ENCODE results near the gene PINLYP. TPM values are rescaled to one million over a fixed set of nuclear protein-coding genes. Genes with fewer than 3 reads are reported as not detected.
A peak's percentile ranks its signal among the peaks of the same experiment; 100 is the strongest.

Gene PINLYP
- total RNA-seq, 1 donor = 0.72 TPM

DNA sequence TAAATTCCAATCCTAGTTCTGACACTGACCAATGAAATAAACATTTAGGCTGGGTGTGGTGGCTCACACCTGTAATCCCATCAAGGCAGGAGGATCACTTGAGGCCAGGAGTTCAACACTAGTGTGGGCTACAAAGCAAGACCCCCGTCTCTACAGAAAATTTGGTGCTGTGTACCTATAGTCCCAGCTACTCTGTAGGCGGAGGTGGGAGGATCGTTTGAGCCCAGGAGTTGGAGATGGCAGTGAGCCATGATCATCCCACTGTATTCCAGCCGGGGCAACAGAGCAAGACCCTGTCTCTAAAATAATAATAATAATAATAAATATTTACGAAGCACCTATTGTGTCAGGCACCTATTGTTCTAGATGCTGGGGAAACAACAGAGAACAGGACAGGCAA is 13.7 kb downstream of the PINLYP start:
- TF ChIP-seq, protein P1, sequence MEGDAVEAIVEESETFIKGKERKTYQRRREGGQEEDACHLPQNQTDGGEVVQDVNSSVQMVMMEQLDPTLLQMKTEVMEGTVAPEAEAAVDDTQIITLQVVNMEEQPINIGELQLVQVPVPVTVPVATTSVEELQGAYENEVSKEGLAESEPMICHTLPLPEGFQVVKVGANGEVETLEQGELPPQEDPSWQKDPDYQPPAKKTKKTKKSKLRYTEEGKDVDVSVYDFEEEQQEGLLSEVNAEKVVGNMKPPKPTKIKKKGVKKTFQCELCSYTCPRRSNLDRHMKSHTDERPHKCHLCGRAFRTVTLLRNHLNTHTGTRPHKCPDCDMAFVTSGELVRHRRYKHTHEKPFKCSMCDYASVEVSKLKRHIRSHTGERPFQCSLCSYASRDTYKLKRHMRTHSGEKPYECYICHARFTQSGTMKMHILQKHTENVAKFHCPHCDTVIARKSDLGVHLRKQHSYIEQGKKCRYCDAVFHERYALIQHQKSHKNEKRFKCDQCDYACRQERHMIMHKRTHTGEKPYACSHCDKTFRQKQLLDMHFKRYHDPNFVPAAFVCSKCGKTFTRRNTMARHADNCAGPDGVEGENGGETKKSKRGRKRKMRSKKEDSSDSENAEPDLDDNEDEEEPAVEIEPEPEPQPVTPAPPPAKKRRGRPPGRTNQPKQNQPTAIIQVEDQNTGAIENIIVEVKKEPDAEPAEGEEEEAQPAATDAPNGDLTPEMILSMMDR (IDR thresholded peaks at IDR 0.05; ENCODE audit: extremely low read depth, low read depth, low read length) = no peak
- peaks cover 55% of the 10 kb centered on the region for H3K79me2 ChIP-seq (ENCODE audit: insufficient read depth, low read length)
- no peaks in the 10 kb centered on the region for H3K9me3 ChIP-seq (ENCODE audit: low read depth, low read length)
- no peaks in the 10 kb centered on the region for H3K27me3 ChIP-seq (ENCODE audit: insufficient read depth, low read length)
- H3K4me2 ChIP-seq (ENCODE audit: insufficient read depth, low read length) = no peak overlapping the region
- DNase-seq (ENCODE audit: insufficient read length, low spot score, missing footprints) = no peak
- H3K36me3 ChIP-seq (ENCODE audit: insufficient read depth, low read length) = peaks cover 50% of the 10 kb centered on the region
- H3K27ac ChIP-seq (ENCODE audit: low read depth, low read length) = no peak overlapping the region
- H4K20me1 ChIP-seq (ENCODE audit: insufficient read depth, low read length) = peaks cover 26% of the 10 kb centered on the region
- no peak overlapping the region for H2AFZ ChIP-seq (ENCODE audit: low read length)
- peaks cover 7% of the 10 kb centered on the region for H3K4me1 ChIP-seq (ENCODE audit: insufficient read depth, low read length)
- H3K4me3 ChIP-seq (ENCODE audit: insufficient read depth, low read length) = no peak overlapping the region

GRCh38 chr19:43589678-43590077 is 14.1 kb downstream of the PINLYP start:
- Histone ChIP-seq H3K79me2 (ENCODE audit: insufficient read depth, low read length) (peaks cover 59% of the 10 kb centered on the region), H3K4me3 (ENCODE audit: insufficient read depth, low read length) (no peak overlapping the region), H3K4me1 (ENCODE audit: insufficient read depth, low read length) (peaks cover 11% of the 10 kb centered on the region), H3K27me3 (ENCODE audit: insufficient read depth, low read length) (no peaks in the 10 kb centered on the region), H3K9me3 (ENCODE audit: low read depth, low read length) (no peaks in the 10 kb centered on the region), H4K20me1 (ENCODE audit: insufficient read depth, low read length) (peaks cover 29% of the 10 kb centered on the region), H3K27ac (ENCODE audit: low read depth, low read length) (no peak overlapping the region), H3K4me2 (ENCODE audit: insufficient read depth, low read length) (no peak overlapping the region), H2AFZ (ENCODE audit: low read length) (no peak overlapping the region), H3K36me3 (ENCODE audit: insufficient read depth, low read length) (peaks cover 53% of the 10 kb centered on the region)
- TF ChIP-seq, protein P1 (IDR thresholded peaks at IDR 0.05; ENCODE audit: extremely low read depth, low read depth, low read length) = no peak
- no peak for DNase-seq (ENCODE audit: insufficient read length, low spot score, missing footprints)

GRCh38 chr19:43591904-43592772 is 16.5 kb downstream of the PINLYP start:
- peaks cover 28% of the 10 kb centered on the region for H4K20me1 ChIP-seq (ENCODE audit: insufficient read depth, low read length)
- H3K27ac ChIP-seq (ENCODE audit: low read depth, low read length) = no peak overlapping the region
- H3K27me3 ChIP-seq (ENCODE audit: insufficient read depth, low read length) = no peaks in the 10 kb centered on the region
- H3K4me3 ChIP-seq (ENCODE audit: insufficient read depth, low read length) = no peak overlapping the region
- H3K9me3 ChIP-seq (ENCODE audit: low read depth, low read length) = no peaks in the 10 kb centered on the region
- TF ChIP-seq, protein P1 (IDR thresholded peaks at IDR 0.05; ENCODE audit: extremely low read depth, low read depth, low read length) = no peak
- no peak overlapping the region for H2AFZ ChIP-seq (ENCODE audit: low read length)
- peak; percentile 36 for DNase-seq (ENCODE audit: insufficient read length, low spot score, missing footprints)
- H3K79me2 ChIP-seq (ENCODE audit: insufficient read depth, low read length) = peaks cover 66% of the 10 kb centered on the region
- peaks cover 47% of the 10 kb centered on the region for H3K36me3 ChIP-seq (ENCODE audit: insufficient read depth, low read length)
- H3K4me1 ChIP-seq (ENCODE audit: insufficient read depth, low read length) = peaks cover 16% of the 10 kb centered on the region
- no peak overlapping the region for H3K4me2 ChIP-seq (ENCODE audit: insufficient read depth, low read length)

DNA sequence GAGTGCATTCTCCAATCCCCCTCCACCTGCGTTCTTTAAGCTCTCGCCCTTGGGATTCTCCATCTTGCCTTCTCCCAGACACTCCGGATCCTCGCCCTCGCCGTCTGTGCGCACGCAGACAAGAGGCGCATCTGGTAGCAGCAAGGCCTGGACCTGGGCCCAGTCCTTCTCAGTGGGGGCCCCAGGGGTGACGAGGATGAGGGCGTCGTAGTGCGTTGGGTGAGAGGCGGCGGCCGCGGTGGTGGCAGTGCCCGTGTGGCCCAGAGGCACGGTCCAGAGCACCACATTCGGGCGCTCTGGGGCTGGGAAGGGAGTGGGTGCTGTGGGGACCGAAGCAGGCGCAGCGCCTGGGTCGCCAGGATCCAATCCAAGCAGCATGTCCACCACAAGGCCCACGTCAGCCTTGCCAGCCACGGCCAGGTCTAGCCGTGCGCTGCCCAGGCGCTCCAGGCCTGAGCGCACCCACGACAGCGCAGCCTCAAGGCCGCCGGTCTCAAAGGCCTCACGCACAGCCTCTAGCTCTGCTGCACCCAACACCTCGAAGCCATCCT is 17.3 kb downstream of the PINLYP start:
- no peaks in the 10 kb centered on the region for H3K27me3 ChIP-seq (ENCODE audit: insufficient read depth, low read length)
- H3K9me3 ChIP-seq (ENCODE audit: low read depth, low read length) = no peaks in the 10 kb centered on the region
- H3K4me2 ChIP-seq (ENCODE audit: insufficient read depth, low read length) = no peak overlapping the region
- peak; percentile 4 for DNase-seq (ENCODE audit: insufficient read length, low spot score, missing footprints)
- peaks cover 28% of the 10 kb centered on the region for H4K20me1 ChIP-seq (ENCODE audit: insufficient read depth, low read length)
- peaks cover 47% of the 10 kb centered on the region for H3K36me3 ChIP-seq (ENCODE audit: insufficient read depth, low read length)
- H3K79me2 ChIP-seq (ENCODE audit: insufficient read depth, low read length) = peaks cover 73% of the 10 kb centered on the region
- peaks cover 24% of the 10 kb centered on the region for H3K4me1 ChIP-seq (ENCODE audit: insufficient read depth, low read length)
- TF ChIP-seq, protein P1 (IDR thresholded peaks at IDR 0.05; ENCODE audit: extremely low read depth, low read depth, low read length) = no peak
- no peak overlapping the region for H3K4me3 ChIP-seq (ENCODE audit: insufficient read depth, low read length)
- no peak overlapping the region for H3K27ac ChIP-seq (ENCODE audit: low read depth, low read length)
- H2AFZ ChIP-seq (ENCODE audit: low read length) = no peak overlapping the region

Measured in osteoblast (primary cell).